Aorta (tissue), 5 donors: ENCODE data around the gene S100A11. TPM values are rescaled to one million over a fixed set of nuclear protein-coding genes. Genes with fewer than 3 reads are reported as not detected.

Experiments
- ATAC-seq: fragments of 200-7000 bp; cut with Tn5 transposase; one replicate; pipeline ENCODE4 v1.9.1; 2022; ENCODE audit warnings: moderate library complexity; ENCODE audit not compliant: low FRiP score
- DNase-seq, 2 donors: peaks; one replicate each; pipeline ENCODE4 v3.0.0-alpha.2; 2020
- H3K27ac ChIP-seq, 2 donors: one replicate each; pipeline ENCODE4 v1.5.1; 2013; ENCODE audit warnings: low read length in 2 of 2, mild to moderate bottlenecking in 2 of 2, moderate library complexity in 2 of 2, control low read depth in 1 of 2, inconsistent platforms in 1 of 2, low read depth in 1 of 2
- H3K27me3 ChIP-seq, 2 donors: one replicate each; pipeline ENCODE4 v1.6.1; 2013; ENCODE audit warnings: control low read depth in 1 of 2, low read length in 1 of 2, mild to moderate bottlenecking in 1 of 2, moderate library complexity in 1 of 2; ENCODE audit not compliant: insufficient read depth in 2 of 2, control insufficient read depth in 1 of 2
- H3K36me3 ChIP-seq, 2 donors: one replicate each; pipeline ENCODE4 v1.6.1; 2013; ENCODE audit warnings: control low read depth in 1 of 2, low read length in 1 of 2, mild to moderate bottlenecking in 1 of 2; ENCODE audit not compliant: insufficient read depth in 2 of 2, control insufficient read depth in 1 of 2
- H3K4me1 ChIP-seq, 2 donors: one replicate each; pipeline ENCODE4 v1.6.1; 2013; ENCODE audit warnings: low read length in 2 of 2, control low read depth in 1 of 2, mild to moderate bottlenecking in 1 of 2, moderate library complexity in 1 of 2; ENCODE audit not compliant: insufficient read depth in 2 of 2, control insufficient read depth in 1 of 2
- H3K4me3 ChIP-seq, 2 donors: one replicate each; pipeline ENCODE4 v1.5.1; 2013; ENCODE audit warnings: low read length in 2 of 2, control low read depth in 1 of 2, mild to moderate bottlenecking in 1 of 2
- H3K9me3 ChIP-seq: one replicate; pipeline ENCODE4 v1.6.1; 2013; ENCODE audit warnings: mild to moderate bottlenecking, low read length; ENCODE audit not compliant: control insufficient read depth
- WGBS, 2 donors: extraction: QIAGEN DNeasy Blood & Tissue Kit; methylation state at CpG; one replicate each; pipeline ENCODE4 v1.1.7; 2013; 5-methylcytosine and 5-hydroxymethylcytosine counted together
- intact Hi-C, 2 donors: fragments of 100-400 bp; cut with DNase I; formaldehyde crosslinking; loops; one replicate each; pipeline versions ENCODE4 v1.14.2 to v1.15.0; 2022
- polyA plus RNA-seq, 2 donors: library from polyadenylated mRNA; stranded (reverse); fragments of 200-250 nt; gene quantifications; one replicate each; pipeline ENCODE4 v1.2.3, GENCODE V29; 2013
- total RNA-seq, 2 donors: library from RNA; stranded (reverse); fragmentation: NEBNext Ultra II Directional; extraction: Animal tissue kit (Norgen Biotek cat#: 25700); gene quantifications; one replicate each; pipeline ENCODE4 v1.2.1, GENCODE V29; 2021
- donor health status: healthy with polysubstance abuse.
- donor health status: Bipolar disorder and iron deficiency.
- donor health status: DM: no; HTN: no; CAD: no.
- donor health status: DM: no; HTN: no; CAD: no.
- donor health status: DM: yes; HTN: yes; CAD: no.

Gene S100A11
- total and polyA plus RNA-seq, 4 donors, result 416 to 960 (median 584) TPM

DNA sequence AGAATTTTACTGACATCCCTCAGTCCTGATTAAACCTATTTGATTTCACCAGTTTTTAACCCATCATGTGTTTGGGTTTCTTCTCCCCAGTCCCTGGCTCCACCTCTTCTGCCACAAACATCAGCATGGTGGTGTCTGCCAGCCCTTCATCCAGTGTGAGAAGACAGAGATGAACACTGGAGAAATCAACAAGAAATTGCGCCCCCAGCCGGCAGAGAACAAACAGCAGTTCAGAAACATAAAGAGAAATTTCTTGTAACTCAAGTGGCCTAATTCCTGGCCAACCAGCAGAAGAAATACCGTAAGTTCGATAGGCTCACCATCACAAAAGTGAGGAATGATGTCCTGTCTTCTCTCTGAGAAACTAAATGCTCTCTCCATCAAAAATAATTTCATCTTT, 18.3 kb downstream of the S100A11 start:
- Histone ChIP-seq H3K4me1 (no peaks in the 10 kb centered on the region), H3K36me3 (no peaks in the 10 kb centered on the region), H3K4me3 (no peak overlapping the region), H3K27me3 (peaks cover 0 to 2% of the 10 kb centered on the region in 2 donors), H3K9me3 (no peaks in the 10 kb centered on the region), H3K27ac (no peak overlapping the region)
- 46 to 49% methylated on average over 4 of the region's 4 CpGs for WGBS, 2 donors
- DNase-seq (no peak), ATAC-seq (no peak)
- intact Hi-C loops, result no loop called here

DNA sequence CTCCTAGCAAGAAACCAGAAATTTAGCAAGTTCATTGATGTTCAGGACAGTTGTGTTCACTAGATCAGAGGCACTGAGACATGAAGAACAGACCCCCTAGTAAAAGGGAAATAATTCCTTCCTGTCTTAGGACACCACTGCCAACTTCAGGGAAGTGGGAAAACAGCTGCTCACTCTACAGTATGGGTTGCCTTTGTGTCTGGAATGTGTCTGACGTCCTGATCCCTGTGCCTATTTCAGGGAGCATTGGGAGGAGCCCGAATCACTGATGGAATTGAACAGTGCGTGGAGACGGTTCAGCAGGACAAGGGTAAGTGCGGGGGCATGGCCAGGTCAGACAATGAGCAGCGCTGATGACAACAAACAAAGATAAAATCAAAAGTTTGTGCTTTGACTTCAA, 21.0 kb downstream of the S100A11 start:
- H3K27me3 ChIP-seq, result peaks cover 0 to 3% of the 10 kb centered on the region in 2 donors
- no peak for ATAC-seq
- H3K4me3 ChIP-seq, result no peak overlapping the region
- H3K9me3 ChIP-seq, result no peaks in the 10 kb centered on the region
- intact Hi-C loops, result no loop called here
- no peaks in the 10 kb centered on the region for H3K4me1 ChIP-seq
- H3K27ac ChIP-seq, result no peak overlapping the region
- 45 to 54% methylated on average over 6 of the region's 6 CpGs for WGBS, 2 donors
- no peaks in the 10 kb centered on the region for H3K36me3 ChIP-seq
- no peak for DNase-seq

DNA sequence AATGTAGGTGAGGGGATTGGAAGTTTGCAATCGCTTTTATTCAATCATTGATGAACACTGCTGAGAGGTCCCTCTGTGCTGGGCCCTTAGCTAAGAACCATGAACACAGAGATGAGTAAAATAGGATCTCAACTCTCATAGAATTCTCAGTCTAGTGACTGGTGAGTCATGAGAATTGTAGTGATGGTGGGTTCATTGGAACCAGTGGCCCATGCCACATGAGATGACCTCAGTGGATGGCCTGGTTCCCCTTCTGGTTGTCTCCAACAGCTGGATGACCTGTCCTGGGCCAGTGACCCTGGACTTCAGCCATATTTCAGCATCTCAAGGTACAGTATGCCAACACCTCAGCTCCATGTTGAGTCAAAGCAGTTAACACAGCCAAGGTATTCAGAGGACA, 21.9 kb downstream of the S100A11 start:
- H3K27ac ChIP-seq, result no peak overlapping the region
- no peaks in the 10 kb centered on the region for H3K4me1 ChIP-seq
- no peak for DNase-seq
- no peak for ATAC-seq
- no peaks in the 10 kb centered on the region for H3K9me3 ChIP-seq
- intact Hi-C loops, result no loop called here
- H3K4me3 ChIP-seq, result no peak overlapping the region
- H3K36me3 ChIP-seq, result no peaks in the 10 kb centered on the region
- WGBS, 2 donors, result 85 to 94% methylated on average over 1 of the region's 1 CpG
- H3K27me3 ChIP-seq, result peaks cover 0 to 3% of the 10 kb centered on the region in 2 donors

DNA sequence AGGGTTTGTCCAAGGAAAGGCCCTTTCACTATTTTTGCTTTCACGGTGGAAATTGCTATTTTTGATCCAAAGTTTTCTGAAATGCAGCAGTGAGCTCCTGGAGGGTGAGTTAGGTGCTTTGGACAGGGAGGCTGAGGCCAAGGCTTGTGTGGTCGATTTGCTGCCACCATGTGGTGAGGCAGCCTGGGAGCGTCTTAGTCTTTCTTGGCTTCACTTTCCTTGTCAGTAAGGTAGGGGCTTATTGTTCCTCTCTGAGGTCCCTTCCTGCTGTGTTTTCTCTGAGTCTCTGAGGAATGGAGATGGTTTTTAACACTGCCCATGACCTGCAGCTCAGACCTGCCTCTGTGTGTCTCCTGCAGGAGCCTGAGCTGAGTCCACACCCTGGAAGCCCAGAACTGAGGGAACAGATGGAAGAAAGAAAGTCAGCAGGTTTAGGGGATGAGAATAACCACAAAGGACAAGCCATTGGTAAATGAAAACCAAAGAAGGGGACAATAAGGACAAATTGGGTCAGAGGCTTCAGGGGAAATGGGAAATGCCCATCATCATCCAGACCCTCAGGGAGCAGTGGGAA, 23.1 kb downstream of the S100A11 start:
- ATAC-seq (no peak), DNase-seq (no peak)
- Histone ChIP-seq H3K27ac (no peak overlapping the region), H3K9me3 (no peaks in the 10 kb centered on the region), H3K4me1 (no peaks in the 10 kb centered on the region), H3K4me3 (no peak overlapping the region), H3K36me3 (no peaks in the 10 kb centered on the region), H3K27me3 (peaks cover 0 to 3% of the 10 kb centered on the region in 2 donors)
- 8 to 11% methylated on average over 3 of the region's 3 CpGs for WGBS, 2 donors
- intact Hi-C loops, result no loop called here

DNA sequence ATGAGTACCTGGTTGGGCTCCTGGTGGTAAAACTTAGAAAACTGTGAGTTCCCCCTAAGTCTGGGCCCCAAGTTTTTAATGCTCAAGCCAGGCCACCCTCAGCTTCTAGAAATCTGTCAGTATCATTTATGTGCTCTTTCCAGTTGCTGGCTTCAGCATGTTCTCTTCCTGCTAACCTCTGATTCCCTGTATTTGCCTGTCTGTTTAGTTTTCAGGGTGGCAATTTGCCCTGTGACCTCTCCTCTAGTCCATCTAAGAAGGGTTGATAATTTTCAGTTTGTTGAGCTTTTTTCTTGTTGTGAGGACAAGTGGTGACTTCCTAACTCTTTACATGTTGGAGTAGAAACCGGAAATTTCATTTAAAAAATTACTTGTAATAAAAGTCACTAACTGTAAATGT, 27.1 kb downstream of the S100A11 start:
- H3K27ac ChIP-seq, result no peak overlapping the region
- H3K4me1 ChIP-seq, result no peaks in the 10 kb centered on the region
- no peaks in the 10 kb centered on the region for H3K9me3 ChIP-seq
- H3K4me3 ChIP-seq, result no peak overlapping the region
- H3K36me3 ChIP-seq, result no peaks in the 10 kb centered on the region
- H3K27me3 ChIP-seq, result peaks cover 0 to 1% of the 10 kb centered on the region in 2 donors
- DNase-seq, result no peak
- WGBS, 2 donors, result 77 to 92% methylated on average over 1 of the region's 1 CpG
- no peak for ATAC-seq
- intact Hi-C loops, result no loop called here

DNA sequence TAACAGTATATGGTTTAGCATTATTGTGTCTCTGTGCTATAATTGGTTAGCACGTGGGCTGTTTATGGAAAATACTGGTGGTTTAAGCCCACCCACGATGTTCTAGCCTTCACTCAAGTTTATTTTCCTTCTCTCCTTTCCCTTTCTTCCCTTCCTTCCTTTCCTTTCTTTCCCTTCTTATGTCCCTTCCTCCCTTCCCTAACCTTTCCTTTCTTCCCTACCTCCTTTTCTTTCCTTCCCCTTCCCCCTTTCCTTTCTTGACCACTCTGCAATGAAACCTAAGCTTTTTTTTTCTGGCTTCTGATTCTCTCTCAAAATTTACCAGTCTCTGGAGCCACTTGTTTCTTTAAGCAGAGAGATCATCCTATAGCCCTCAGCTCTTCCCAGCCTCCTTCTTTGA, 29.8 kb downstream of the S100A11 start:
- Histone ChIP-seq H3K27me3 (peaks cover 0 to 1% of the 10 kb centered on the region in 2 donors), H3K36me3 (no peaks in the 10 kb centered on the region), H3K4me3 (no peak overlapping the region), H3K9me3 (no peaks in the 10 kb centered on the region), H3K4me1 (no peaks in the 10 kb centered on the region), H3K27ac (no peak overlapping the region)
- ATAC-seq, result no peak
- intact Hi-C loops, result no loop called here
- WGBS, 2 donors, result 14 to 39% methylated on average over 2 of the region's 2 CpGs
- DNase-seq, result no peak

DNA sequence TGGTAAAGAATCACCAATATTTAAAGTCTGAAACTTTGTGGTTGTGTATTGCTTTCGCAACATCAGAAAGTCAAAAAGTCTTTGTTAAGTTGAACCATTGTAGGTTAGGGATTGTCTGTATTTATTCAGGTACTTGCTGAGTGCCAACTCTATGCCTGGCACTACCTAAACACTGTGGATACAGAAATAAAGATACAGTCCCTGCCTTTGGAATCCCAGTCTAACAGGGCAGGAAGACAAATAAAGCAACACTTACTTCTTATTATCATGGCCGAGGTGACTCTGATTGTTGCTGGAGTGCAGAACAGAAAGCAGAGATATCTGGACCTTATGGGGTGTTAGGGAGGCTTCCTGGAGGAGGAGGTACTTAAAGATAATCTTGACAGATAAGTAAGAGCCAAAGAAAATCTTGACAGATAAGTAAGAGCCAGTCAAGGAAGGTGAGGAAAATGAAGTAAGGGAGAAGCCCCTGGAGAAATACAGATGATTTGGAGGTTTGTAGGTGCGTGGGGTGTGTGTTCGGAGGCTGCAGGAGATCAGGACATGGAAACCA, 31.4 kb downstream of the S100A11 start:
- no peak for DNase-seq
- Histone ChIP-seq H3K36me3 (no peaks in the 10 kb centered on the region), H3K4me1 (no peaks in the 10 kb centered on the region), H3K9me3 (no peaks in the 10 kb centered on the region), H3K4me3 (no peak overlapping the region), H3K27ac (no peak overlapping the region), H3K27me3 (no peaks in the 10 kb centered on the region)
- no peak for ATAC-seq
- intact Hi-C loops, result no loop called here
- 55 to 71% methylated on average over 4 of the region's 4 CpGs for WGBS, 2 donors

DNA sequence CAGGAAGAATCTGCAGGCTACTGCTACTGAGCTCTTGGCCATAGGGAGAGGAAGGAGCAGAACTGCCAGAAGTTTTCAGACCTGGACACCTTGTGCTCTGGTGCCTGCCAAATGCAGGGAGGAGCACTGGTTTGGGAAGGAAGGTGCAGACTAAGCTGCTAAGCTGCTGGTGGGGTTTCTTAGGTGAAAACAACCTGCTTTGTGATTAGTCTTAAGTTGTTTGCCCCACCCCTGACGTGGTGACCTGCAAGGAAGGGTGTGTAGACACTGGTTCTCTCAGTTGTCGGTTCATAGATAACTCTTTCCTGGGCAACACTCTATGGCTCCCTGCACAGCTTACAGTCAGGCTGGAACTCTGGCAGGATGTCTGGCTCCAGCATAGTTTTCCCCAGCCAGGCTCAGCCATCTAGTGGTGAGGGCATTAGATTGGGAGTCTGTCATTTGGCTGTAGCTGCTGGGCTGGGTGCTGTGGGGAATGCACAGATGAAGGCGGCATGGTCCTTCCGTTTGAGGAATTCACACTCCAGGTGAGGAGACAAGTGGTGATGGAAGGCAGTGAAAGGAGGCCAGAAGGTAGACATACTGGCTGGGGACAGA, 32.9 kb downstream of the S100A11 start:
- DNase-seq, result no peak
- no peak for ATAC-seq
- H3K4me1 ChIP-seq, result no peaks in the 10 kb centered on the region
- intact Hi-C loops, result loop anchor here in 1 of 2 donors (5.0 kb wide), 1 partner anchor 37 kb away; no protein-coding TSS in a partner anchor
- H3K4me3 ChIP-seq, result no peak overlapping the region
- no peaks in the 10 kb centered on the region for H3K36me3 ChIP-seq
- no peaks in the 10 kb centered on the region for H3K9me3 ChIP-seq
- no peaks in the 10 kb centered on the region for H3K27me3 ChIP-seq
- WGBS, 2 donors, result 58 to 61% methylated on average over 4 of the region's 4 CpGs
- H3K27ac ChIP-seq, result no peak overlapping the region

DNA sequence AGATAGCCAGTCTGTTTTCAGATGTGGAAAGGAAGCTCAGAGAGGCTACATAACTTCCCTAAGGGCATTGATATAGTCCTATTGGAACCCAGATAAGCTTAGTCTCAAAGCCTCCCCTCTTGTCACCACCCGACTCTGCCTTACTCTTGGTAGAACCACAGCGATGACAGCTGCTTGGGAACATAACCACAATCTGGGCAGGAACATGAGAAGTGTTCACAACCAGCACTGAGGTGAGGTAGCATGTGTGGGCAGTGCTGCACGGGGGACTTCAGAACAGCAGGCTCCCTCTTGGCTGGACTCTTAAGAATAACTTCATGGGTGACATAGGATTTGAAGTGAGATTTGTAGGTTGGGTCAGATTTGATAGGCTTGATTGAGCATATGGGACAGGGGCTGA, 33.8 kb downstream of the S100A11 start:
- no peaks in the 10 kb centered on the region for H3K27me3 ChIP-seq

More for the DNA sequence above, 33.8 kb downstream of the S100A11 start:
- Histone ChIP-seq H3K9me3 (no peaks in the 10 kb centered on the region), H3K36me3 (no peaks in the 10 kb centered on the region), H3K4me3 (no peak overlapping the region), H3K4me1 (no peaks in the 10 kb centered on the region), H3K27ac (no peak overlapping the region)
- 53 to 55% methylated on average over 3 of the region's 3 CpGs for whole genome bisulfite sequencing, 2 donors
- intact Hi-C loops, result loop anchor here in 1 of 2 donors (5.0 kb wide), 1 partner anchor 36 kb away; no protein-coding TSS in a partner anchor
- ATAC-seq (no peak), DNase-seq (no peak)
